Hepatic stellate cell (primary cell): ENCODE measurements around the gene PSMD13.
A peak's percentile ranks its signal among the peaks of the same experiment; 100 is the strongest.
"Not testable (repeated sequence)": the region's sequence is repeated elsewhere in the genome, so short reads cannot be mapped to it uniquely, and the experiment has no call there.

Source experiments
- DNase-seq: peaks from one replicate; pipeline ENCODE4 v3.0.0; 2011; ENCODE audit warnings: low spot score

PSMD13 gene

DNA sequence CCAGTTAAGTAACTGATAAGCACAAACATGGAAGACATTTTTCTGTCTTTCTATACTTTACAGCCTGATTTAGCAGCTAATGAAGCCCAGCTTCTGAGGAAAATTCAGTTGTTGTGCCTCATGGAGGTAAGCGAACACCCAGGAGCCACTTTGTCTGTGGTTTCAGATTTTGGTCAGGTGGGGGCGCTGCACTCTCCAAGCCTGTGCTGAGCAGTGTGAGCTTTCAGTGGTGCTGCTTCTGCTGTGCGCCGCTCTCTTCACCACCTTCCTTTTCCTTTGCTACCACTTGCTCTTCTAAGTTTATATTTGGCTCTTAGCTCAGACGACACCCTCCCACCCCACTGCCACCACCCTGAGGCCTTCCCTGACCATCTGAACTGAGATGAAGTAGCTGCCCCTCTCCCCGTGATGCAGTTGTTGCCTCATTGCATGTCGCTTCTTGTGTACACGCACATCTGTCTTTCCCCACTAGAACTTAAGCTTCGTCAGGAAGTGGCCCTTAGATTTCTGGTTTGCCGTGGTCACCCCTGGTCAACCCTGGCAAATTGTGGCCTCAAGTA is 14.0 kb downstream of the PSMD13 start:
- peak; percentile 46 for DNase-seq

DNA sequence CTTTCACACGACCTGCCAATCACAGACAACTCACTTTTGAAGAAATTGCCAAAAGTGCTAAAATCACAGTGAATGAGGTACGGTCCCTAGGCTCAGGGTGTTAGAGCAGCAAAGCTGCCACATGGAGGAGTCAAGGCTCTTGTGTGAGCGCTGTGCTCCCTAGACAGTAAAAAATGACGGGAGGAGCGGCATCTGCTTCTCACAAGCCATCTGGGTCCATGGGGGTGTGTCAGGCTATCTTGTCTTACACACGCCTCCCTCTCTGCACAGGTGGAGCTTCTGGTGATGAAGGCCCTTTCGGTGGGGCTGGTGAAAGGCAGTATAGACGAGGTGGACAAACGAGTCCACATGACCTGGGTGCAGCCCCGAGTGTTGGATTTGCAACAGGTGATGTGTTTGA is 14.8 kb downstream of the PSMD13 start:
- DNase-seq: no peak

DNA sequence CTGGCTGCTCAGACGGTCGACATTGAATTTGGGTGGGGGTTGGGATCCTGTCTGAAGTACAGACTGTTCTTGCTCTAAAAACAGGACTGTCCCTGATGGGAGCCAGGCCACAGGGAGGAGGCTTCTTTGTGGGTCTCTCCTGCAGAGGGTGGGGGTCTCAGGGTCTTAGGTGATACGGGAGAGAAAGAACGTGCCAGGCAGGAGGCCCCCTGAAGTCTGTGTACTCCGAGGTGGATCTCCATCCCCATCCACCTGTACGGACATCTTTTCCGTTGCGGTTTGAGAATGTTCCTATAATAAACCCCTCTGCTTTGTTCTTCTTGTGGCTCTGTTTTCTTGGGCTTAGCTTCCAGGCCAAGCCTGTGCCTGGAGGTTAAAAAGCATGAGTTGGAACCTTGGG is 15.9 kb downstream of the PSMD13 start:
- no peak for DNase-seq

DNA sequence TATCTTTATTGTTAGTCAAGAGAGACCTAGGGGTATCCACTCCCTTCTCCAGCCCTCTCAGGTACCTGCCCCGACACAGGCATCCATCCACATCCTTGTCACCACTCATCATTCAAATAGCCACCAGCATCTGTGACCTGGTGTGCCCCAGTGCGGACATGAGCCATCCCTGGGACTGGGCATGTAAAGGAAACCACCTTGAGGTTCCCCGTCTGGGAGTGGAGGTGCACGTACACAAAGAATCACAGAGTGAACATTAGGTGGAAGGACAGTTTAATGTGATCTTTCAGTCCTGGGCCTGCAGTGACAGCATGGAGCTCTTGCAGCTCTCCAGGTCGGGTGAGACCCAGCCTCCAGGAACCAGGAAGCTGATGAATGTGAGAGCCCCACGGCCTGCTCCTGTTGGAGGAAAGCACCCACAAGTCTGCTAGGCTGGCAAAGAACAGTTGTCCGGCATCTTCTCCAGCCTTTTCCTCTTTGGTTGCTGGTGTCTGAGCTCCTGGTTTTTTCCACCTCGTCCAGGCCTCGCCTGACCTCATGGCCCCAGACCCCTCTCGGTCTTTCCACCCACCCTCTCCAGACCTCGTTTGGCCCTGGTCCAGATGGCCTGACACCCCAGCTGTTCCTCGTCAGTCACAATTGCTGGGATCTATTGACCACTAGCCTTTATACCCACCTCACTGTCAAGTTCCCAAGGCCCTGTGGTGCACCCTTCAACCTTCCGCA is 16.5 kb downstream of the PSMD13 start:
- no peak for DNase-seq

DNA sequence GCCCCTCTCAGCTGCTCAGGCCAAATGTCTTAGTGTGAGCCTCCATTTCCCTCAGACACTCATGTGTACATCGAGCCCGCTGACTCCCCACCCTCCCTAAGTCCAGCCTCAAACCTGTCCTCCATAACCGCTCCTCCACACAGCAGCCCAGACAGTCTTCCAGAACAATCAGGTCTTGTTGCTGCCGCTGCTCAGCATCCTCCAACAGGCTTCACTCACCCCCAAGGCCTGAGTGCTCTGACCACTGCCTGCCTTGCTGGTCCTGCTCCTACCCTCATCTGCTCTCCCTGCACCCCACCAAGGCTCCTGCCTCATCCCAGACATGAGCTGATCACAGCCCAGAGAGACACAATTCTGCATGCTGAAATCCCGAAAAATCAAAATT is 17.1 kb downstream of the PSMD13 start:
- DNase-seq: no peak

DNA sequence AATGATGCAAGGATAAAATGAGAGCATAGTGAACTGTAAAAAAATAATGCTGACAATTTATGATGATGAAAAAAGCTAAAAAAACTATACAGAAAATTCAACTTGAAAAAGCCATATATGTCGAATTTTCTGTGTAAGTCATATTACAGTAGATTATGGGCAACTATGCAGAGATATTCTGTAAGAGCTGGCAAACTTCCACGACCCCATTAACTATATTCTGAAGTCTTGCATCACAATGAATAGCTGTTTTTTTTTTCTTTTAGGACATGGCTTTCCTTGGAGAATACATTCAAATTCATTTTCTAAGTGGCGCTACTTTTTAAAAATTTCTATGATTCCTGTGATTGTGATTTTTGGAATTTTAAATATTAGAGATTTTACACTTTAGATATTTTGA is 18.4 kb downstream of the PSMD13 start:
- no peak for DNase-seq

DNA sequence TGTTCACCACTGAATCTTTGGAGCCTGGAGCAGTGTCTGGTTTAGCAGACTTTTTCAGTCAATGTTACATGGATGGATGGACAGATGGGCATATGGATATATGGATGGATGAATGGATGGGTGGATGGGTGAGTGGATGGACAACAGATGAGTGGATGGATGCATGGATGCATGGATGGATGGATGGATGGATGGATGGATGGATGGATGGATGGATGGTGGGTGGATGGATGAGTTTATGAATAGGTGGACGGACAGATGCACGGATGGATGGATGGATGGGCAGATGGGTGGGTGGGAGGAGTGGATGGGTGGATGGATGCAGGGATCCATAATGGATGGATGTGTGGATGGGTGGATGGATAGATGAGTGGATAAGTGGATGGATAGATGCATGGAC is 19.0 kb downstream of the PSMD13 start:
- DNase-seq: no peak

DNA sequence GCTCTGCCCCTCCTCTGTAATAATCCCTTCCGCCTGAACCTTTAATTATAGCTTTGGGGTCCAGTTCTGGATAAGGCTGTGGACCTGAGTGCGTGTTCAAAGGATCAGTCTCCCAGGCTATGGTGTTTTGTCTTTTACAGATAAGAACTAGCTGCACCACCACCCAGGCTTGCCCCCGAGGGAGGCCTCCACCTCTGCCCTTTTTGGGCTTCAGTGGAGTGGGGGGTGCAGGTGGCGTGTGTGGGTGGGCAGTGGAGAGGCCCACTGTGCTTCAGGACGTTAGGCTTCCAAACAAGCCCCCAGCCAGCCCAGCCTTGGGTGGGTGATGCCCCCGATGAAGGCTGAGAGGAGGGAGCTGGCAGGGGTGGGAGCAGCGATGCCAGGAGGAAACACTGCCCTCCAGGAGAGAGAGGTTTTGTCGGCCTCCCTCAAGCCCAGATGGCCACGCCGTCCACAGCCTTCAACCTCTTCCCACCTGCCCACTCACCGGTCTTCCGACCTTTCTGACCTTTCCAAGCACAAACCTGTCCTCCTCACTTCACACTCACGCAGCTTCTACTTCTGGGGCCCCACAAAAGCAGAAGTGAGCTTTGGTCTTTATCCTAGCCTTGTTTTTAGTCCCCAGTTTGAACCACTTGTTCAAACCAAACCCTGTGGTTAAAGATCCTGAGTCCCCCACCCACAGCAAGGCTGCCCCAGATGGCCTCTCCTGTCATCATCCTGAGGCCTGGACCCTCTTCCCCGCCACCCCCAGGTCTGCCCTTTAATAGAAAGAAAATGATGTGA is 20.4 kb downstream of the PSMD13 start:
- DNase-seq: no peak

DNA sequence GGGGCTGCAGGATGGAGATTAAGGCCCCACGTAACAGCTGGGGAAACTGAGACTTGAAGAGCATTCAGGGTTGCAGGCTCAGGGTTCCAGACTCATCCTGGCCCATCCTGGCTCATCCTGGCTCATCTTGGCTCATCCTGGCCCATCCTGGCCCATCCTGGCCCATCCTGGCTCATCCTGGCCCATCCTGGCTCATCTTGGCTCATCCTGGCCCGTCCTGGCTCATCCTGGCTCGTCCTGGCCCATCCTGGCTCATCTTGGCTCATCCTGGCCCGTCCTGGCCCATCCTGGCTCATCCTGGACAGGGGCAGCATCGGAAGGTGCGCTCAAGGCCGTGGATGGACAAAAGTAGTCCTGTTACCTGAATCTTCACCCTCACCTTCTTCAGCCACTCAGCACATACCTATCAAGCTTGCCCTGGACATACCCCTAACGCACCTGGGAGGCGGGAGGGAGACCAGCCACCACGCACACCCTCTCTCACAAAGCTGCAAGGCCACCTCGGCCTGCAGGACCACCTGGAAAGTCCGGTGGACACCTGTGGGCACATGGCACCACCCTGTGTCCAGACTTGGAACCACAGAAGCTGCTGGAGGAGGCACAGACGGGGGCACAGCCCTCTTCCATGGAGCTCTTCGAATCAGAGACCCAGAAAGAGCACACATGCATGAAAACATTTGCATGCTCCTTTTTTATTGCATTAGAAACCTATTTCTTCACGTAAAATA is 21.2 kb downstream of the PSMD13 start:
- DNase-seq: no peak

DNA sequence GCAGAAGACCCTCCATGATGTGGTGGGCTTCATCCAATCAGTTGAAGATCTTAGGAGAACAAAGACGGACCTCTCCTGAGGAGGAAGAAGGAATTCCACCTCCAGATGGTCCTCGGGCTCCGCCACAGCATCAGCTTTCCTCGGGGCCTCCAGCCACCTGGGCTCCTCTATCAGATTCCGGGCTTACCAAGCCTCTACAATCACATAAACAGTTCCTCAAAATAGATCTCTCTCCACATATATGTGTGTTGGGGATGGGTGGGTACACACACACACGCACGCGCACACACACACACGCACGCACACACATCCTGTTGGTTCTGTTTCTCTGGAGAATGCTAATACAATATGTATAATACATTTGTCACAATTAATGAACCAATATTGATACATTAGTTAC is 22.6 kb downstream of the PSMD13 start:
- no peak for DNase-seq

DNA sequence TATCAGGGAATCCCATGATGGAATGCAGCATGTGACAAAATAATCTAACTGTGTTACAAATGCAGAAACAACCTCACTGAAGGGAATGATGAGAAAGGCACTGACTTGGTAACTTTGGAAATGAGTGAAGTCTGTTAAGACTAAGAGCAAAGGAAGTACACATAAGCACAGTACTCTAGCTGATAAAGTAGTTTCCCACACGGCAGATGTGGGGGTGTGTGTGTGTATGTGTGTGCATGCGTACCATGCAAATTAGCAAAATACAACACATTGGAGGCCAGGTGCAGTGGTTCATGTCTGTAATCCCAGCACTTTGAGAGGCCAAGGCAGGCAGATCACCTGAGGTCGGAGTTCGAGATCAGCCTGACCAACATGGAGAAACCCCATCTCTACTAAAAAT is 24.8 kb downstream of the PSMD13 start:
- DNase-seq: no peak

DNA sequence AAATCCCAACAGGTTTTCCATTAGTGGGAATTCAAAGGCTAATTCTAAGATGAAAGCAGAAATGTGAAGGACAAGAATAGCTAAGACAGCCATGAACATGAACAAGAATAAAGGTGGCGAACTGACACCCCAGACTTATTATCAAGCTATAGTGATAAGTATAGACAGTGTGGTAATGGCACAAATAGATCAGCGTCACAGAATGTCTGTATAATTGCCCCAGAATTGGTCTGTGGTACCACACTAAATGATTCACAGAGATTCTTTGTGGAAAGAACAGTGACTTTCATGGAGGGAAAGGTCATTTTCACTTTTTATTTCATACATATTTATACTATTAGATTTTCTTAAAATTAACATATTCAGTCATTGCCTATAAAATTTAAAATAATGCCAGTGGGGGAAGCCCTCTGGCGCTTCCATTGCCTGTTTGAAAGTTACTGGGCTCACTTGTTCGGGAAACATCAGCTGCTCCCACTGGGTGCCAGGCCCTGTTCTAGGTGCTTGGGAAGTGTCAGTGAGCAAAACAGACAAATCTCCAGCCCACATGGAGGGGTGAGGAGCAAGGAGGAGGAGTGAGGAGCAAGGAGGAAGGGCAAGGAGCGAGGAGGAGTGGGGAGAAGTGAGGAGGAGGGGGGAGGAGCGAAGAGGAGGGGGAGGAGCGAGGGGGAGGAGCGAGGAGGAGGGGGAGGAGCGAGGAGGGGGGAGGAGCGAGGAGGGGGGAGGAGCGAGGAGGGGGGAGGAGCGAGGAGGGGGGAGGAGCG is 30.1 kb downstream of the PSMD13 start:
- no peak for DNase-seq

DNA sequence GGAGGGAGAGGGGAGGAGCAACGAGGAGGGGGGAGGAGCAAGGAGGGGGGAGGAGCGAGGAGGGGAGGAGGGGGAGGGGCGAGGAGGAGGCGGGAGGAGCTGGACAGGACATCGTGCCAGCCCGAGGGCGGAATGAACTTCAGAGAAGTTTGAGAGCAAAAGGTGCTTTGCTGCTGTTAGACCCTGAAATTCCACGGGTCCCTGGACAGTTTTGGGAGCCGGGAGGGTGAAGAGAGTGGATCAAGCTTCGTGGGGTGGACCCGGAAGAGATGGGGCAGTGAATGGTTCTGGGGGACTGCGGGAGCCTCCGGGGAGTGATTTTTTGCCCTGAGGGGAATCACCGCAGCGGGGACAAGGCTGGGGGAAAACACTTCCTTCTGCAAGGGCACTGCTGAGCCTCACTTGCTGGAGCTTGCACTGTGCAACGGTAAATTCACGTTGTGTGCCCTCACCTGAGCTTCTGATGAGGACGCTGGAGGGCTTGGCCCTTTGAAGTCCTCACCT is 30.8 kb downstream of the PSMD13 start:
- DNase-seq: no peak

DNA sequence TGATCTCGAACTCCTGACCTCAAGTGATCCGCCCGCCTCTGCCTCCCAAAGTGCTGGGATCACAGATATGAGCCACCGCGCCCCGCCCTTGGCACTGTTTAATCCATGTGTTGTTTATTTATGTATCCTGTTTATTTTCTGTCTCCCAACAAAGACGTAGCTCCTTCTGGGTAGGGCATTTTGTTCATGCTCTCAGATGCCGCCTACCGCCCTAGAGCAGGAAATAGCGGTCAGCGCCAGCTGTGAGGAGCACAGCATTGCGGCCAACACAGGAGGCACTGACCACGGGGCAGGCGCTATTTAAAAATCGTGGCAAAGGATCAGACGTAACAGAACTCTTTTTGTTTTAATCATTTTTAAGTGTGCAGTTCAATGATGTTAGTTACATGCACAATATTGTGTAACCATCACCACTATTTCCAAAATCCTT is 32.0 kb downstream of the PSMD13 start:
- not testable (repeated sequence) for DNase-seq

DNA sequence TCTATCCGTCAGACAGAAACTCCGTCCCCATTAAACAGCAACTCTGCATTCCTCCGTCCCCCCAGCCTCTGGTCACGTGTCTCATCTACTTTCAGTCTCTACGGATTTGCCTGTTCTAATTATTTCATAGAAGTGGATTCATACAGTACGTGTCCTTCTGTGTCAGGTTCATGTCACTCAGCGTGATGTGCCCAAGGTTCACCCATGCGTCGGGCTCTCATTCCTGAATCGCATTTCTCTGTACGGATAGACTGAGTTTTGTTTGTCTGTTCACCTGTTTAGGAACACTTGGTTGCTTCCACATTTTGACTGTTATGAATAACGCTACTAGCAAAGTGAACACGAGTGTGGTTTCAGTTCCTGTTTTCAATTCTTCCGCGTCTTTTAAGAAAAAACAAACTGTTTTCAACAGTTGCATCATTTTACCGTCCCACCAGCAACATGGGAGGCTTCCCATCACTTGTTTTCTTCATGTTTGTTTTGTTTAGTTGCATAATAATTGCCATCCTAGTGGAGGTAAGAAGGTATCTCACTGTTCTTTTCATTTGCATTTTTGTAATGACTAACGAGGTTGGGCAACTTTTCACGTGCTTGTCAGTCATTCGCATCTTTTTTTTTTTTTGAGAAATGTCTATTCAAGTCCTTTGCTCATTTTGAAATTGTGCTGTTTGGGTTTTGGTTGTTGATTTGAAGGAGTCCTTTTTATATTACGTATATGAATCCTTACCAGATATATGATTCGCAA is 32.5 kb downstream of the PSMD13 start:
- no peak for DNase-seq

DNA sequence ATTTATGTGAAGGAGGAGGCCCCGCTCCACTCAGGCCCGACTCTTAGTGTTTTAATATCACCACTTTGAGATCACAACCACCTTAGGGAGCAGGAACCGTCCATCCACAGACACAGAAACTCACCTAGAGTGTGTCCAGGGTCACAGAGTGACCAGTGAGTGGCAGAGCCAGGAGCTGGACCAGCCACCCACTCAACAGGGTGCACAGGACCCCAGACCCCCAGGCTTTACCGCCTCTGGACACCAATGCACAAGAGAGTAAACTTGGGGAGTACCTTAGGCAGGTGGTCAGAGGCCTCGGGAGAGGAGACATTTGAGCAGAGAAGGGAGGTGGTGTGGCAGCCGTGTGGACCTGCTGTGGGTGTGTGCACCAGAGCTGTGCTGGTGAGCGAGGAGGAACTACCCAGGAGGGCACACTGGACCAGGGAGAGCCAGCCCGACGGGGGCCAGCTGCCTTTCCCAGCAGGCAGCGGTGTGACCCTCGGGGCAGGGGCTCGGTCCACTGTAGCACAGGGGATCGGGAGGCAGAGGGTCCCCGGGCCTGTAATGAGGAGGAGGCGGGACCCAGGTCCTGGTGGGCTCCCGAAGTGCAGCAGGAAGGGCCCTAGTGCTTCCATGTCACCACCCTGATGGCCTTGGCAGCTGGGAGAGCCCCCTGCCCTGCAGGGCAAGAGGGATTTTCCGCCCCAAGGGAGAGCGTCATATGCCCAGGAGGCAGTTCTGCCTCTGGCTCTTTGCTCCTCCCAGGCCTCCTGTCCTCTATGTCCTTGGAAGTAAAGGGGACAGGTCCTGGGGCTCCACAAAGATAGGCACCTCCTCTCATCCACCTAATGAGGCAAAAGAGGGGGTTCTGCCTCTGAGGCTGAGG is 33.9 kb downstream of the PSMD13 start:
- no peak for DNase-seq

DNA sequence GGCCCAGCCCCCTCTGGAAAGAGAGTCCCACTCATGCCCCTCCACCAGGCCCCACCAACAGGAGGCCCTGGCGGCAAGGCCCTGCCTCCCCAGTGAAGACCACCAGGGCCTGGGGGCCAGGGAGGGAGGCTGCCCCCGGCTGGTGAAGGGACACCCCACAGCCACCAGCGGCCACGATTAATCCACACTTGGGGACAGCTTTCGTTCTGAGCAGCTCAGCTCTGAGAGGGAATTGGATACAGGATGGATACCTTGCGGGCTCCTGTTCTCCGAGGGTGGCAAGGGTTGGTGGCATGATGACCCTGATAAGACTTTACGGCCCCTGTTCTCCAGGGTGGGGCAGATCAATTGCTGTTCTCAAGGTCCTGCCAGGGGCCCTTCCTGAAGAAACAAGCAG is 34.5 kb downstream of the PSMD13 start:
- no peak for DNase-seq

DNA sequence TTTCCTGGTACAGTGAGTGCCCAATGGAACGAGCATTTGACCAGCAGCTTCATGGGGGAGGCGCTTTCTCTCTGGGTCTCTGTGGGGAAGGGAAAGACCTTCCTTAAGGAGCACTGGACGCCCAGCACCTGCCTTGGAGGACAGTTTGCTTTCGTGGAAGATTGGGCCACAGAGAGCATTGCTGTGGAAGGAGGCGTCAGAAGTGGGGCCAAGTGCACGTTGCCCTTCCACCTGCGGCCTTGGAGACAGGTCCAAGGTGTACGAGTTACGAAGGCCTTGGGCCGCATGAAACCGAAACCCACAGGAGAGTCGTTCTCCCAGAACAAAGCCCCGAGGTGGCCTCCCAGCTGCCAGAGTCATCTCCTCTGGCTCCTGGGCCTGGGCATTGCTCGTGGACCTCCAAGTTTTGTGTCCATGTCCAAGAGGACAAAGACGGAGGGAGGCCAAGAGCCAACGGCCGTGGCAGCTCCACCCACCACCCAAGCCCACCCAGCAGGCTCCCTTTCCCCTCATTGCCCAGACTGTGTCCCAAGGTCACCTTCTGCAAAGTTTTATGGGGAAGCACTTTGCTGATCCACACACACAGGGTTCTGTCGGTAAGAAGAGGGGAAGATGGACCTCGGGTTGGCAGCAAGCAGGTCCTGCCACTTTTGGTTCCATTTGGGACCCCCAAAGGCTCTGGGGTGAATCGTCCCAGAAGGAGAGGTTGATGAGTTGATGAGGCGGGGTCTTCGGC is 35.6 kb downstream of the PSMD13 start:
- no peak for DNase-seq

DNA sequence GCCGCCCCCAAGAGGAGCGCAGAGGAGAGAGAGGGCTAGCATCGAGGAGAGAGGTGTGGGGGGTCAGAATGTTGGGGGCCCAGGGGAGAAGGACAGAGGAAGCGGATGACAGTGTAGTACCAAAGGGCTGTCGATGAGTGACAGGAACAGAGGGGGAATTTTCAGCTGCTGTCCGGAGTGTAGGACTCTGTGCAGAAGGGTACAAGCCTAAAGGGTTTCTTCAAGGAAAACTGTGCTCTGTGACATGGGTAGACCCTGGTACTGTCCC is 36.1 kb downstream of the PSMD13 start:
- no peak for DNase-seq

DNA sequence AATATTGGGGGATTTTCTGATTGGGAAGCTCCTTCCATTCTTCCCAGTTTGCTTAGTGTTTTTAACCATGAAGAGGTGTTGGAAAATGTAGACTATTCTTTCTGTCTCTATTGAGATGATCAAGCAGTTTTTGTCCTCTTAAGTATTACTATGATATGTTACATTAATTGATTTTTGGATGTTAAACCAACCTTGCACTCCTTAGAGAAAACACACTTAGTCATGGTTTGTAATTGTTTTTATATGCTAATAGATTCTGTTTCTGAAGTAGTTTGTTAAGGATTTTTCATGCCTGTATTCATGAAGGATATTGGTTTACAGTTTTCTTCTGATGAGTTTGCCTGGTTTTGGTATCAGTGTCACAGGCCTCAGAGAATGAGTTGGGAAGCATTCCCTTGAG is 39.4 kb downstream of the PSMD13 start:
- no peak for DNase-seq
